ENCODE data around the gene CXCR3. TPM values are rescaled to one million over a fixed set of nuclear protein-coding genes. Genes with fewer than 3 reads are reported as not detected.

Gene CXCR3
- total RNA-seq, 2 experiments from 2014 or later: 19.5 to 22.0 TPM

DNA sequence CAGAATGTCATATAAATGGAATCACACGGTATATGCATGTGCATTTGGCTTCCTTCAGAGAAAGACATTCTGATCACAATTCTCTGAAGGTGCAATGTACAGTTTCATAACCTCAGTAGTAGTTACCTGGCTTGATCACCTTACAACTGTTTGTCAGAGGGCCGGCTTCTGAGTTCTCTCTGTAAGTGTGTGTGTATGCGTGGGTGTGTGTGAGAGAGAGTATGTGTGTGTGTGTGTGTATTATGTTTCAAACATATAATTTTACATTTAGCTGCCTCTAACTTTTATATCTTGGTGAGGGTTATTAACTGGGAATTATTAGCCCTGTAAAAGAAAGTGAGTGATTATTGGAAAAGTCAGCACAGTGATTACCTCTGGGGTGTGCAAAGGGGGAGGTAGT is 41.0 kb upstream of the CXCR3 start:
- Mint-ChIP-seq H3K36me3 (ENCODE audit: low read depth) (no peaks in the 10 kb centered on the region), H3K4me3 (no peak overlapping the region), H3K4me1 (ENCODE audit: low read depth) (peaks cover 16% of the 10 kb centered on the region), H3K27ac (no peak overlapping the region), H3K9me3 (no peaks in the 10 kb centered on the region), H3K27me3 (no peaks in the 10 kb centered on the region)
- intact Hi-C loops (cut with DNase I, micrococcal nuclease): no loop called here
- ATAC-seq (ENCODE audit: poor library complexity) (no peak), DNase-seq (no peak)
- CTCF ChIA-PET: no interaction called here
- Histone ChIP-seq H3K36me3 (ENCODE audit: insufficient read depth, low read length) (no peaks in the 10 kb centered on the region), H3K9me3 (ENCODE audit: control insufficient read depth in 1 of 2, insufficient read depth in 1 of 2, low read length in 2 of 2) (no peaks in the 10 kb centered on the region), H3K4me3 (ENCODE audit: low read length) (no peak overlapping the region), H3K4me1 (ENCODE audit: insufficient read depth, low read length) (peaks cover 21% of the 10 kb centered on the region), H3K27ac (ENCODE audit: low read depth in 1 of 2, low read length in 2 of 2) (no peak overlapping the region), H3K27me3 (ENCODE audit: control insufficient read depth in 1 of 2, insufficient read depth in 2 of 2, low read length in 2 of 2) (no peaks in the 10 kb centered on the region)
- POLR2A ChIA-PET: no interaction called here
- TF ChIP-seq, protein P1, sequence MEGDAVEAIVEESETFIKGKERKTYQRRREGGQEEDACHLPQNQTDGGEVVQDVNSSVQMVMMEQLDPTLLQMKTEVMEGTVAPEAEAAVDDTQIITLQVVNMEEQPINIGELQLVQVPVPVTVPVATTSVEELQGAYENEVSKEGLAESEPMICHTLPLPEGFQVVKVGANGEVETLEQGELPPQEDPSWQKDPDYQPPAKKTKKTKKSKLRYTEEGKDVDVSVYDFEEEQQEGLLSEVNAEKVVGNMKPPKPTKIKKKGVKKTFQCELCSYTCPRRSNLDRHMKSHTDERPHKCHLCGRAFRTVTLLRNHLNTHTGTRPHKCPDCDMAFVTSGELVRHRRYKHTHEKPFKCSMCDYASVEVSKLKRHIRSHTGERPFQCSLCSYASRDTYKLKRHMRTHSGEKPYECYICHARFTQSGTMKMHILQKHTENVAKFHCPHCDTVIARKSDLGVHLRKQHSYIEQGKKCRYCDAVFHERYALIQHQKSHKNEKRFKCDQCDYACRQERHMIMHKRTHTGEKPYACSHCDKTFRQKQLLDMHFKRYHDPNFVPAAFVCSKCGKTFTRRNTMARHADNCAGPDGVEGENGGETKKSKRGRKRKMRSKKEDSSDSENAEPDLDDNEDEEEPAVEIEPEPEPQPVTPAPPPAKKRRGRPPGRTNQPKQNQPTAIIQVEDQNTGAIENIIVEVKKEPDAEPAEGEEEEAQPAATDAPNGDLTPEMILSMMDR (IDR thresholded peaks at IDR 0.05): no peak

DNA sequence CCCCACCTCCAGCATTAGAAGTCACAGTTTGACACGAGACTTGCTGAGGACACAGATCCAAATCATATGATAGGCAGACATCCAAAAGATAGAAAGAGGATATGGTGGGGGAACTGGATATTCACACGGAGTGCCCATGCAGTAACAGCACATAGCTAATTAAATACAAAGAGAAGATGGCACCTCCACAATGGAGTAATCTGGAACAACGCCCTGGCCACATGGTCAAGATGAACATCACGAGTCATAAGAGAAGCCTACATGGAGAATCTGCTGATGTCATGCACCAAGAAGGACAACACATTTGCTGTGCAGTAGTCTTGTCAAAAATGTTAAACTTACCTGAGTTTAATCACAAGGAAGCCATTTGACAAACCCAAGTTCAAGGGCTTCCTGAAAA is 39.0 kb upstream of the CXCR3 start:
- no peaks in the 10 kb centered on the region for H3K27me3 Mint-ChIP-seq
- no peaks in the 10 kb centered on the region for H3K36me3 Mint-ChIP-seq (ENCODE audit: low read depth)
- Histone ChIP-seq H3K27ac (ENCODE audit: low read depth in 1 of 2, low read length in 2 of 2) (no peak overlapping the region), H3K4me3 (ENCODE audit: low read length) (no peak overlapping the region), H3K4me1 (ENCODE audit: insufficient read depth, low read length) (peaks cover 4% of the 10 kb centered on the region), H3K36me3 (ENCODE audit: insufficient read depth, low read length) (no peaks in the 10 kb centered on the region), H3K27me3 (ENCODE audit: control insufficient read depth in 1 of 2, insufficient read depth in 2 of 2, low read length in 2 of 2) (no peaks in the 10 kb centered on the region), H3K9me3 (ENCODE audit: control insufficient read depth in 1 of 2, insufficient read depth in 1 of 2, low read length in 2 of 2) (no peaks in the 10 kb centered on the region)
- TF ChIP-seq, protein P1 (IDR thresholded peaks at IDR 0.05): no peak
- DNase-seq (no peak), ATAC-seq (ENCODE audit: poor library complexity) (no peak)
- intact Hi-C loops (cut with DNase I, micrococcal nuclease): no loop called here
- H3K4me1 Mint-ChIP-seq (ENCODE audit: low read depth): peaks cover 4% of the 10 kb centered on the region
- no peak overlapping the region for H3K27ac Mint-ChIP-seq
- no peaks in the 10 kb centered on the region for H3K9me3 Mint-ChIP-seq
- POLR2A ChIA-PET: no interaction called here
- CTCF ChIA-PET: no interaction called here
- H3K4me3 Mint-ChIP-seq: no peak overlapping the region

DNA sequence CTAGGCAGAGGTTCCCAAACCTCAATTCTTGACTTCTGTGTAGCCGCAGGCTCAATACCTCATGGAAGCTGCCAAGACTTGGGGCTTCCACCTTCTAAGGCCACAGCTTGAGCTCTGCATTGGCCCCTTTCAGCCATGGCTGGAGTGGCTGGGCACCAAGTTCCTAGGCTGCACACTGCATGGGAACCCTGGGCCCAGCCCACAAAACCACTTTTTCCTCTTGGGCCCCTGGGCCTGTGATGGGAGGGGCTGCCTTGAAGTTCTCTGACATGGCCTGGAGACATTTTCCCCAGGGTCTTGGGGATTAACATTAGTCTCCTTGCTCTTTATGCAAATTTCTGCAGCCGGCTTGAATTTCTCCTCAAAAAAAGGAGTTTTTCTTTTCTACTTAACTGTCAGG is 35.0 kb upstream of the CXCR3 start:
- ChIA-PET POLR2A (no interaction called here), CTCF (no interaction called here)
- Histone ChIP-seq H3K4me1 (ENCODE audit: insufficient read depth, low read length) (peaks cover 6% of the 10 kb centered on the region), H3K36me3 (ENCODE audit: insufficient read depth, low read length) (no peaks in the 10 kb centered on the region), H3K9me3 (ENCODE audit: control insufficient read depth in 1 of 2, insufficient read depth in 1 of 2, low read length in 2 of 2) (no peaks in the 10 kb centered on the region), H3K27me3 (ENCODE audit: control insufficient read depth in 1 of 2, insufficient read depth in 2 of 2, low read length in 2 of 2) (no peaks in the 10 kb centered on the region), H3K4me3 (ENCODE audit: low read length) (no peak overlapping the region), H3K27ac (ENCODE audit: low read depth in 1 of 2, low read length in 2 of 2) (no peak overlapping the region)
- H3K9me3 Mint-ChIP-seq: no peaks in the 10 kb centered on the region
- H3K27ac Mint-ChIP-seq: no peak overlapping the region
- TF ChIP-seq, protein P1 (IDR thresholded peaks at IDR 0.05): no peak
- DNase-seq: no peak
- intact Hi-C loops (cut with DNase I, micrococcal nuclease): loop anchor here in 1 of 2 experiments (5.0 kb wide), 3 partner anchors 46 to 221 kb away; no protein-coding TSS in a partner anchor
- no peaks in the 10 kb centered on the region for H3K27me3 Mint-ChIP-seq
- ATAC-seq (ENCODE audit: poor library complexity): no peak
- H3K4me1 Mint-ChIP-seq (ENCODE audit: low read depth): peaks cover 9% of the 10 kb centered on the region
- H3K36me3 Mint-ChIP-seq (ENCODE audit: low read depth): no peaks in the 10 kb centered on the region
- no peak overlapping the region for H3K4me3 Mint-ChIP-seq
